ENCODE measurements around the gene CTBP1. TPM values are rescaled to one million over a fixed set of nuclear protein-coding genes. Genes with fewer than 3 reads are reported as not detected.

The CTBP1 gene
- total RNA-seq, 1 experiment from 2014 or later = 223 TPM

DNA sequence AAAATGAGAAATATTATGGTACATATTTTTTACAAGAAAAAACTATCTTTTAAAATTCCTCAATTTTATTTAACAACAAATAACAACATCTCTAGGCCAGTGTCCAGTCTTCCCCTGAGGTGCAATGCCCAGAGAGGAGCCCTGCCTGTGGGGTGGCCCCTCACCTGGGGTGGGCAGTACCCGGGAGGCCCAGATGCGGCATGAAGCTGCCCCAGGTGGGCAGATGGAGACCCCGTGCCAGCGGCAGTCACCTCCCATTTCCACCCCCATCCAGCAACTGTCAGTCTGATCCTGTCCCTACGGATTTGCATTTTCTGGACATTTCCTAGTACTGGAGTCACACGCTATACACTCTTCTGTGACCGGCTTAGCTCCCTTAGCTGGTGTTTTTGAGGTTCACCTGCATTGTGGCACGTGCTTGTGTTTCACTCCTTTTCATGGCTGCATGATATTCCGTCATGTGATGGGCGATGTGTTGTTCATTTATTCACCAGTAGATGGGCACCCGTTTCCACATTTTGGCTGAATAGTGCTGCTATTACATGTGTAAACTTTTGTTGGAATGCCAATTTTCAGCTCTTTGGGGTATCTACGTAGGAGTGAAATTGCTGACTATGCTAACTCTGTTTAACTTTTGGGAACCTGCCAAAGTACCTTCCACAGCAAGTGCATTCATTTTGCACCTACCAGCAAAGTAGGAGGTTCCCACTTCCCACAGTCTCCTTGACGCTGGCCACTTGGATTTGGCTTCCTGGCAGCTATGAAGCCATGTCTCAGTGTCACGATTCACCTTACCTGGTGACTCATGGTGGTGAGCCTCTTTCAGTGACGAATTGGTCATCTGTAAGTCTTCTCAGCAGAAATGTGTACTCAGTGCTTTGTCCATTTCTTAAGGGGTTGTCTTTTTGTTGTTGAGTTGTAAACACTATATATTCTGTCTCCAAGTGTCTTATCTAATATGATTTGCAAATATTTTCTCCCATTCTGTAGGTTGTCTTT, 29.0 kb upstream of the CTBP1 start:
- Histone ChIP-seq H4K20me1 (ENCODE audit: low read length) (no peaks in the 10 kb centered on the region), H3F3A (ENCODE audit: low read length, unreplicated experiment) (no peaks in the 10 kb centered on the region), H3K9me3 (ENCODE audit: low read length) (no peaks in the 10 kb centered on the region), H2AFZ (ENCODE audit: low read length) (no peak overlapping the region), H3K27ac (ENCODE audit: low read length) (no peak overlapping the region), H3K9me2 (replicated peaks; ENCODE audit: low read length) (no peaks in the 10 kb centered on the region), H3K4me3 (ENCODE audit: low read length) (no peak overlapping the region), H3K4me1 (ENCODE audit: insufficient read depth, low read length) (peaks cover 7% of the 10 kb centered on the region; the same call in 1 of the 2 replicates), H3K36me3 (ENCODE audit: low read depth, low read length) (no peaks in the 10 kb centered on the region), H3K79me2 (ENCODE audit: low read length) (no peaks in the 10 kb centered on the region), H3K4me2 (ENCODE audit: low read length) (no peak overlapping the region; the same call in 1 of the 2 replicates), H3K9ac (ENCODE audit: low read length) (no peak overlapping the region), H3K27me3 (ENCODE audit: low read length) (no peaks in the 10 kb centered on the region)
- peak; percentile 76 for DNase-seq
- POLR2A ChIA-PET (ENCODE audit: unreplicated experiment) = interaction anchor here (0.6 kb wide), 1 partner anchor 453 kb away, joined by 3 read pairs; no protein-coding TSS in a partner anchor
- BruUV-seq (replicated peaks) = no TSS peak
- TF ChIP-seq, protein P1, sequence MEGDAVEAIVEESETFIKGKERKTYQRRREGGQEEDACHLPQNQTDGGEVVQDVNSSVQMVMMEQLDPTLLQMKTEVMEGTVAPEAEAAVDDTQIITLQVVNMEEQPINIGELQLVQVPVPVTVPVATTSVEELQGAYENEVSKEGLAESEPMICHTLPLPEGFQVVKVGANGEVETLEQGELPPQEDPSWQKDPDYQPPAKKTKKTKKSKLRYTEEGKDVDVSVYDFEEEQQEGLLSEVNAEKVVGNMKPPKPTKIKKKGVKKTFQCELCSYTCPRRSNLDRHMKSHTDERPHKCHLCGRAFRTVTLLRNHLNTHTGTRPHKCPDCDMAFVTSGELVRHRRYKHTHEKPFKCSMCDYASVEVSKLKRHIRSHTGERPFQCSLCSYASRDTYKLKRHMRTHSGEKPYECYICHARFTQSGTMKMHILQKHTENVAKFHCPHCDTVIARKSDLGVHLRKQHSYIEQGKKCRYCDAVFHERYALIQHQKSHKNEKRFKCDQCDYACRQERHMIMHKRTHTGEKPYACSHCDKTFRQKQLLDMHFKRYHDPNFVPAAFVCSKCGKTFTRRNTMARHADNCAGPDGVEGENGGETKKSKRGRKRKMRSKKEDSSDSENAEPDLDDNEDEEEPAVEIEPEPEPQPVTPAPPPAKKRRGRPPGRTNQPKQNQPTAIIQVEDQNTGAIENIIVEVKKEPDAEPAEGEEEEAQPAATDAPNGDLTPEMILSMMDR (conservative IDR thresholded peaks at IDR 0.05; ENCODE audit: low read depth, low read length) = 0 out of 2 replicates have a peak, but pooled peaks have one; percentile 26
- TF ChIP-seq EZH2phosphoT487 (IDR thresholded peaks at IDR 0.05; ENCODE audit: borderline replicate concordance, low read length) = no peak
- intact Hi-C loops (cut with micrococcal nuclease) = no loop called here
- CTCF ChIA-PET = no interaction called here
- peak; percentile 85 for ATAC-seq

DNA sequence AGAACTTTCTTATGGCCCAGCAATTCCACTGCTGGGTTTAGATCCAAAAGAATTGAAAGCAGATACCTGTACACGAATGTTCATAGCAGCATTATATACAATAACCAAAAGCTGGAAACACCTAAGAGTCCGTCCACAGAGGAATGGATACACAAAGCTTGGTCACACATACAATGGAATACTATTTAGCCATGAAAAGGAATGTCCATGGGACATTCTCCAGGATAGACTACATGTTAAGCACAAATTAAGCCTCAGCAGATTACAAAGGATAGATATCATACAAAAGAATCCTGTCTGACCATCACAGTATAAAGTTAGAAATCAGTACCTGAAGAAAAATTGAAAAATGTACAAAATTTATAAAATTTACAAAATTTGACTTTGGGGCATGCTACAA, 28.1 kb upstream of the CTBP1 start:
- Histone ChIP-seq H3K9me3 (ENCODE audit: low read length) (no peaks in the 10 kb centered on the region), H3K9me2 (replicated peaks; ENCODE audit: low read length) (no peaks in the 10 kb centered on the region), H3F3A (ENCODE audit: low read length, unreplicated experiment) (no peaks in the 10 kb centered on the region), H3K4me2 (ENCODE audit: low read length) (no peak overlapping the region), H2AFZ (ENCODE audit: low read length) (no peak overlapping the region), H3K27ac (ENCODE audit: low read length) (no peak overlapping the region), H3K4me1 (ENCODE audit: insufficient read depth, low read length) (peaks cover 7% of the 10 kb centered on the region; the same call in 1 of the 2 replicates), H3K36me3 (ENCODE audit: low read depth, low read length) (no peaks in the 10 kb centered on the region), H3K9ac (ENCODE audit: low read length) (no peak overlapping the region), H4K20me1 (ENCODE audit: low read length) (no peaks in the 10 kb centered on the region), H3K4me3 (ENCODE audit: low read length) (no peak overlapping the region), H3K79me2 (ENCODE audit: low read length) (no peaks in the 10 kb centered on the region), H3K27me3 (ENCODE audit: low read length) (no peaks in the 10 kb centered on the region)
- ChIA-PET CTCF (no interaction called here), POLR2A (ENCODE audit: unreplicated experiment) (no interaction called here)
- intact Hi-C loops (cut with micrococcal nuclease) = no loop called here
- ATAC-seq (no peak), DNase-seq (no peak)
- TF ChIP-seq EZH2 (IDR thresholded peaks at IDR 0.05; ENCODE audit: low read length, unreplicated experiment) (no peak), EZH2phosphoT487 (IDR thresholded peaks at IDR 0.05; ENCODE audit: borderline replicate concordance, low read length) (no peak)
- TF ChIP-seq, protein P1 (conservative IDR thresholded peaks at IDR 0.05; ENCODE audit: low read depth, low read length) = no peak
- no TSS peak for BruUV-seq (replicated peaks)

DNA sequence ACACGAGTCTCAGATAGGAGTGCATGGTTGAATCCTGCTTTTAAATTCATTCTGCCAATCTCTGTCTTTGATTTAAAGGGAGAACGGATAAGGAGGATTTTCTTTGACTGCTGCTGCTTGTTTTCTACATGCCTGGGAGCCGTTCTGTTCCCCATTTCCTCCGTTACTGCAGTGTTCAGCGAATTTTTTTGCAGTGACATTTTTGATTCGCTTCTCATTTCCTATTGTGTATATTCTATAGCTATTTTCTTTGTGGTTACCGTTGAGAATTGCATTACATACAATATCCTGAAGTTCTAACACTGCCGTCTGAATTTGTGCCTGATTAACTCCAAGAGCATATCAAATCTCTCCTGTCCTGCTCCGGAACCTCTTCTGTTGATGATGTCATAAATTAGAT, 25.9 kb upstream of the CTBP1 start:
- Histone ChIP-seq H3K4me1 (ENCODE audit: insufficient read depth, low read length) (peaks cover 7% of the 10 kb centered on the region; the same call in 1 of the 2 replicates), H4K20me1 (ENCODE audit: low read length) (no peaks in the 10 kb centered on the region), H3F3A (ENCODE audit: low read length, unreplicated experiment) (no peaks in the 10 kb centered on the region), H3K4me3 (ENCODE audit: low read length) (no peak overlapping the region), H2AFZ (ENCODE audit: low read length) (no peak overlapping the region), H3K36me3 (ENCODE audit: low read depth, low read length) (no peaks in the 10 kb centered on the region), H3K9me3 (ENCODE audit: low read length) (no peaks in the 10 kb centered on the region), H3K4me2 (ENCODE audit: low read length) (no peak overlapping the region), H3K9me2 (replicated peaks; ENCODE audit: low read length) (no peaks in the 10 kb centered on the region), H3K79me2 (ENCODE audit: low read length) (no peaks in the 10 kb centered on the region), H3K27me3 (ENCODE audit: low read length) (no peaks in the 10 kb centered on the region), H3K27ac (ENCODE audit: low read length) (no peak overlapping the region), H3K9ac (ENCODE audit: low read length) (no peak overlapping the region)
- ATAC-seq (no peak), DNase-seq (no peak)
- TF ChIP-seq, protein P1 (conservative IDR thresholded peaks at IDR 0.05; ENCODE audit: low read depth, low read length) = no peak
- TF ChIP-seq EZH2 (IDR thresholded peaks at IDR 0.05; ENCODE audit: low read length, unreplicated experiment) (no peak), EZH2phosphoT487 (IDR thresholded peaks at IDR 0.05; ENCODE audit: borderline replicate concordance, low read length) (no peak)
- ChIA-PET CTCF (no interaction called here), POLR2A (ENCODE audit: unreplicated experiment) (no interaction called here)
- no TSS peak for BruUV-seq (replicated peaks)
- intact Hi-C loops (cut with micrococcal nuclease) = no loop called here

Data from PC-3 (cell line).